IPS-18a (cell line): Measurements from ENCODE around the gene ZNF608.
A peak's percentile ranks its signal among the peaks of the same experiment; 100 is the strongest.

Source experiments
- H3K27ac ChIP-seq: one replicate; pipeline ENCODE4 v1.5.1; 2013; ENCODE audit warnings: low read length
- H3K27me3 ChIP-seq: one replicate; pipeline ENCODE4 v1.6.1; 2013; ENCODE audit warnings: mild to moderate bottlenecking, low read length; ENCODE audit not compliant: control insufficient read depth, insufficient read depth
- H3K36me3 ChIP-seq: one replicate; pipeline ENCODE4 v1.6.1; 2013; ENCODE audit warnings: low read depth, low read length; ENCODE audit not compliant: control insufficient read depth
- H3K4me1 ChIP-seq: one replicate; pipeline ENCODE4 v1.6.1; 2013; ENCODE audit warnings: low read depth, low read length; ENCODE audit not compliant: control insufficient read depth
- H3K4me3 ChIP-seq: one replicate; pipeline ENCODE4 v1.5.1; 2013; ENCODE audit warnings: low read length
- H3K9ac ChIP-seq: one replicate; pipeline ENCODE4 v1.6.1; 2013; ENCODE audit warnings: mild to moderate bottlenecking, low read length, moderate library complexity
- H3K9me3 ChIP-seq: one replicate; pipeline ENCODE4 v1.6.1; 2013; ENCODE audit warnings: low read depth, low read length; ENCODE audit not compliant: control insufficient read depth

Gene ZNF608

GRCh38 chr5:124724357-124725039 is 21.9 kb downstream of the ZNF608 start:
- Histone ChIP-seq H3K9me3 (no peaks in the 10 kb centered on the region), H3K4me1 (peaks cover 24% of the 10 kb centered on the region), H3K27ac (no peak overlapping the region), H3K36me3 (no peaks in the 10 kb centered on the region), H3K9ac (no peak overlapping the region), H3K4me3 (no peak overlapping the region), H3K27me3 (no peaks in the 10 kb centered on the region)

GRCh38 chr5:124721229-124721735 is 25.2 kb downstream of the ZNF608 start:
- Histone ChIP-seq H3K4me1 (peaks cover 35% of the 10 kb centered on the region), H3K36me3 (no peaks in the 10 kb centered on the region), H3K27me3 (no peaks in the 10 kb centered on the region), H3K9me3 (no peaks in the 10 kb centered on the region), H3K27ac (no peak overlapping the region), H3K9ac (no peak overlapping the region), H3K4me3 (no peak overlapping the region)

GRCh38 chr5:124720593-124720992 is 25.8 kb downstream of the ZNF608 start:
- no peak overlapping the region for H3K27ac ChIP-seq
- no peaks in the 10 kb centered on the region for H3K36me3 ChIP-seq
- no peaks in the 10 kb centered on the region for H3K9me3 ChIP-seq
- no peaks in the 10 kb centered on the region for H3K27me3 ChIP-seq
- H3K4me1 ChIP-seq: peaks cover 35% of the 10 kb centered on the region
- no peak overlapping the region for H3K9ac ChIP-seq
- no peak overlapping the region for H3K4me3 ChIP-seq

- H3K36me3 ChIP-seq: no peaks in the 10 kb centered on the region
- no peaks in the 10 kb centered on the region for H3K9me3 ChIP-seq
- no peak overlapping the region for H3K9ac ChIP-seq
- peaks cover 39% of the 10 kb centered on the region for H3K4me1 ChIP-seq
- H3K27me3 ChIP-seq: no peaks in the 10 kb centered on the region
- no peak overlapping the region for H3K4me3 ChIP-seq
- H3K27ac ChIP-seq: no peak overlapping the region
These were observed 27.1 kb downstream of the ZNF608 start for GRCh38 chr5:124719113-124719967.

GRCh38 chr5:124718380-124718789 is 28.1 kb downstream of the ZNF608 start:
- Histone ChIP-seq H3K4me1 (peaks cover 42% of the 10 kb centered on the region), H3K27ac (no peak overlapping the region), H3K9me3 (no peaks in the 10 kb centered on the region), H3K36me3 (no peaks in the 10 kb centered on the region), H3K9ac (no peak overlapping the region), H3K27me3 (no peaks in the 10 kb centered on the region), H3K4me3 (no peak overlapping the region)

GRCh38 chr5:124716169-124716568 is 30.3 kb downstream of the ZNF608 start:
- peaks cover 42% of the 10 kb centered on the region for H3K4me1 ChIP-seq
- no peak overlapping the region for H3K9ac ChIP-seq
- H3K27ac ChIP-seq: no peak overlapping the region
- H3K36me3 ChIP-seq: no peaks in the 10 kb centered on the region
- no peaks in the 10 kb centered on the region for H3K9me3 ChIP-seq
- H3K27me3 ChIP-seq: no peaks in the 10 kb centered on the region
- no peak overlapping the region for H3K4me3 ChIP-seq

GRCh38 chr5:124714910-124715309 is 31.5 kb downstream of the ZNF608 start:
- Histone ChIP-seq H3K4me1 (peaks cover 33% of the 10 kb centered on the region), H3K27ac (no peak overlapping the region), H3K4me3 (no peak overlapping the region)

GRCh38 chr5:124713595-124713994 is 32.8 kb downstream of the ZNF608 start:
- H3K4me1 ChIP-seq: peaks cover 32% of the 10 kb centered on the region
- no peaks in the 10 kb centered on the region for H3K9me3 ChIP-seq
- no peak overlapping the region for H3K27ac ChIP-seq
- H3K36me3 ChIP-seq: no peaks in the 10 kb centered on the region
- H3K4me3 ChIP-seq: no peak overlapping the region
- H3K9ac ChIP-seq: no peak overlapping the region
- no peaks in the 10 kb centered on the region for H3K27me3 ChIP-seq

More at GRCh38 chr5:124714910-124715309, 31.5 kb downstream of the ZNF608 start:
- Histone ChIP-seq H3K36me3 (no peaks in the 10 kb centered on the region), H3K9me3 (no peaks in the 10 kb centered on the region), H3K9ac (no peak overlapping the region), H3K27me3 (no peaks in the 10 kb centered on the region)

- Histone ChIP-seq H3K27me3 (no peaks in the 10 kb centered on the region), H3K4me3 (no peak overlapping the region), H3K36me3 (no peaks in the 10 kb centered on the region), H3K9me3 (no peaks in the 10 kb centered on the region), H3K27ac (no peak overlapping the region), H3K4me1 (peaks cover 36% of the 10 kb centered on the region), H3K9ac (no peak overlapping the region)
These were observed 33.6 kb downstream of the ZNF608 start for GRCh38 chr5:124712731-124713305.

- H3K4me3 ChIP-seq: no peak overlapping the region
- H3K9ac ChIP-seq: no peak overlapping the region
- H3K4me1 ChIP-seq: peaks cover 66% of the 10 kb centered on the region
- no peaks in the 10 kb centered on the region for H3K36me3 ChIP-seq
- no peaks in the 10 kb centered on the region for H3K9me3 ChIP-seq
- no peaks in the 10 kb centered on the region for H3K27me3 ChIP-seq
- no peak overlapping the region for H3K27ac ChIP-seq
These were observed 38.4 kb downstream of the ZNF608 start for GRCh38 chr5:124708086-124708485.

GRCh38 chr5:124707520-124707919 is 38.9 kb downstream of the ZNF608 start:
- no peak overlapping the region for H3K9ac ChIP-seq
- no peak overlapping the region for H3K27ac ChIP-seq
- no peaks in the 10 kb centered on the region for H3K9me3 ChIP-seq
- no peaks in the 10 kb centered on the region for H3K27me3 ChIP-seq
- H3K4me1 ChIP-seq: peaks cover 67% of the 10 kb centered on the region
- peak overlapping the region; percentile 23 for H3K4me3 ChIP-seq
- H3K36me3 ChIP-seq: no peaks in the 10 kb centered on the region
